ENCODE results near the gene CCDC73.

DNA sequence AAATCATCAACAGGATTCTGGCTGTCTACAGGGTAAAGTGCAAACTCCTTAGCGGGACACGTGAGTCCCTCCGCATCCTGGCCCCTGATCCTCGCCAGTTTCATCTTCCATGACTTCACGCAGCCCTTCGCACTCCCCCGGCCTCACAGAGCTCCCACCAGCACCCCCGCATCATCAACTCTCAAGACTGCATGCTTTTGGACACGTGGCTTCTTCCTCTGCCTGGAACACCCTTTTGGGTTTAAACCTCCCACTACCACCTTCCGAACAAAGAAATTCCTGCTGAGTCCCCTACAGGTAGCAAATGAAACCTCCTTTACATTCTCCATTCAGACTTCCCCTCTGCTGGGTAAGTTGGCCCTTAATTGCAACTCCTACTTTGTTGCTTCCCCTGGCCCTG lies 223.4 kb downstream of the CCDC73 start:
- TF ChIP-seq, protein P1, sequence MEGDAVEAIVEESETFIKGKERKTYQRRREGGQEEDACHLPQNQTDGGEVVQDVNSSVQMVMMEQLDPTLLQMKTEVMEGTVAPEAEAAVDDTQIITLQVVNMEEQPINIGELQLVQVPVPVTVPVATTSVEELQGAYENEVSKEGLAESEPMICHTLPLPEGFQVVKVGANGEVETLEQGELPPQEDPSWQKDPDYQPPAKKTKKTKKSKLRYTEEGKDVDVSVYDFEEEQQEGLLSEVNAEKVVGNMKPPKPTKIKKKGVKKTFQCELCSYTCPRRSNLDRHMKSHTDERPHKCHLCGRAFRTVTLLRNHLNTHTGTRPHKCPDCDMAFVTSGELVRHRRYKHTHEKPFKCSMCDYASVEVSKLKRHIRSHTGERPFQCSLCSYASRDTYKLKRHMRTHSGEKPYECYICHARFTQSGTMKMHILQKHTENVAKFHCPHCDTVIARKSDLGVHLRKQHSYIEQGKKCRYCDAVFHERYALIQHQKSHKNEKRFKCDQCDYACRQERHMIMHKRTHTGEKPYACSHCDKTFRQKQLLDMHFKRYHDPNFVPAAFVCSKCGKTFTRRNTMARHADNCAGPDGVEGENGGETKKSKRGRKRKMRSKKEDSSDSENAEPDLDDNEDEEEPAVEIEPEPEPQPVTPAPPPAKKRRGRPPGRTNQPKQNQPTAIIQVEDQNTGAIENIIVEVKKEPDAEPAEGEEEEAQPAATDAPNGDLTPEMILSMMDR (IDR thresholded peaks at IDR 0.05; ENCODE audit: low read depth, low read length, poor library complexity, severe bottlenecking): no peak
- no peak for TF ChIP-seq EZH2phosphoT487 (IDR thresholded peaks at IDR 0.05; ENCODE audit: borderline replicate concordance, low read length)
